ENCODE results near the gene ANKRD12.

The ANKRD12 gene

GRCh38 chr18:9188359-9189231 lies 52.0 kb downstream of the ANKRD12 start:
- no peak for DNase-seq

GRCh38 chr18:9189491-9189890 lies 52.9 kb downstream of the ANKRD12 start:
- DNase-seq, result no peak

GRCh38 chr18:9191658-9192256 lies 55.2 kb downstream of the ANKRD12 start:
- no peak for DNase-seq

GRCh38 chr18:9193031-9193430 lies 56.5 kb downstream of the ANKRD12 start:
- DNase-seq, result no peak

- DNase-seq, result no peak
Measured at GRCh38 chr18:9196568-9196967, 60.0 kb downstream of the ANKRD12 start.

- DNase-seq, result no peak
Measured at GRCh38 chr18:9199681-9200080, 63.1 kb downstream of the ANKRD12 start.

GRCh38 chr18:9201224-9201623 lies 64.6 kb downstream of the ANKRD12 start:
- no peak for DNase-seq

- no peak for DNase-seq
Measured at GRCh38 chr18:9204659-9205058, 68.1 kb downstream of the ANKRD12 start.

- no peak for DNase-seq
Measured at GRCh38 chr18:9206421-9206820, 69.8 kb downstream of the ANKRD12 start.

- no peak for DNase-seq
Measured at GRCh38 chr18:9209279-9209678, 72.7 kb downstream of the ANKRD12 start.

- no peak for DNase-seq
Measured at GRCh38 chr18:9210966-9211365, 74.4 kb downstream of the ANKRD12 start.

- DNase-seq, result no peak
Measured at GRCh38 chr18:9211955-9212354, 75.4 kb downstream of the ANKRD12 start.

- DNase-seq, result no peak
Measured at GRCh38 chr18:9215221-9215933, 78.8 kb downstream of the ANKRD12 start.

GRCh38 chr18:9216459-9216858 lies 79.9 kb downstream of the ANKRD12 start:
- no peak for DNase-seq

GRCh38 chr18:9217743-9218451 lies 81.3 kb downstream of the ANKRD12 start:
- DNase-seq, result no peak

GRCh38 chr18:9221040-9221439 lies 84.5 kb downstream of the ANKRD12 start:
- no peak for DNase-seq

GRCh38 chr18:9221661-9222060 lies 85.1 kb downstream of the ANKRD12 start:
- no peak for DNase-seq

GRCh38 chr18:9223356-9223755 lies 86.8 kb downstream of the ANKRD12 start:
- no peak for DNase-seq

GRCh38 chr18:9226463-9226862 lies 89.9 kb downstream of the ANKRD12 start:
- no peak for DNase-seq

- DNase-seq, result no peak
Measured at GRCh38 chr18:9231852-9232486, 95.4 kb downstream of the ANKRD12 start.

GRCh38 chr18:9232977-9233376 lies 96.4 kb downstream of the ANKRD12 start:
- no peak for DNase-seq

GRCh38 chr18:9233771-9234440 lies 97.3 kb downstream of the ANKRD12 start:
- DNase-seq, result no peak

Measured in amniotic stem cell (primary cell).